Measurements from ENCODE around the gene UVSSA. TPM values are rescaled to one million over a fixed set of nuclear protein-coding genes. Genes with fewer than 3 reads are reported as not detected.

Gene UVSSA
- total RNA-seq, 1 donor from 2014 or later = 22.8 TPM

- Mint-ChIP-seq H3K4me3 (no peak overlapping the region), H3K9me3 (no peaks in the 10 kb centered on the region), H3K27ac (ENCODE audit: unreplicated experiment) (peak overlapping the region; percentile 19), H3K27me3 (ENCODE audit: low read depth) (no peaks in the 10 kb centered on the region), H3K36me3 (ENCODE audit: low read depth) (peaks cover 19% of the 10 kb centered on the region), H3K4me1 (peaks cover 3% of the 10 kb centered on the region)
- TF ChIP-seq CTCF (conservative IDR thresholded peaks at IDR 0.05) = no peak
- DNase-seq (ENCODE audit: low read depth, low spot score) = no peak
These were observed 30.0 kb downstream of the UVSSA start for GRCh38 chr4:1376841-1377605.

GRCh38 chr4:1377606-1378261 lies 30.7 kb downstream of the UVSSA start:
- no peak for TF ChIP-seq CTCF (conservative IDR thresholded peaks at IDR 0.05)
- Mint-ChIP-seq H3K27me3 (ENCODE audit: low read depth) (no peaks in the 10 kb centered on the region), H3K4me1 (peaks cover 9% of the 10 kb centered on the region), H3K36me3 (ENCODE audit: low read depth) (peaks cover 13% of the 10 kb centered on the region), H3K27ac (ENCODE audit: unreplicated experiment) (no peak overlapping the region), H3K4me3 (no peak overlapping the region), H3K9me3 (no peaks in the 10 kb centered on the region)
- no peak for DNase-seq (ENCODE audit: low read depth, low spot score)

GRCh38 chr4:1378559-1379231 lies 31.7 kb downstream of the UVSSA start:
- peaks cover 4% of the 10 kb centered on the region for H3K36me3 Mint-ChIP-seq (ENCODE audit: low read depth)
- no peaks in the 10 kb centered on the region for H3K9me3 Mint-ChIP-seq
- no peak for DNase-seq (ENCODE audit: low read depth, low spot score)
- H3K4me1 Mint-ChIP-seq = peaks cover 9% of the 10 kb centered on the region
- H3K4me3 Mint-ChIP-seq = no peak overlapping the region
- no peaks in the 10 kb centered on the region for H3K27me3 Mint-ChIP-seq (ENCODE audit: low read depth)
- H3K27ac Mint-ChIP-seq (ENCODE audit: unreplicated experiment) = no peak overlapping the region
- no peak for TF ChIP-seq CTCF (conservative IDR thresholded peaks at IDR 0.05)

- H3K27me3 Mint-ChIP-seq (ENCODE audit: low read depth) = no peaks in the 10 kb centered on the region
- no peak overlapping the region for H3K27ac Mint-ChIP-seq (ENCODE audit: unreplicated experiment)
- no peaks in the 10 kb centered on the region for H3K36me3 Mint-ChIP-seq (ENCODE audit: low read depth)
- TF ChIP-seq CTCF (conservative IDR thresholded peaks at IDR 0.05) = no peak
- H3K4me1 Mint-ChIP-seq = peaks cover 9% of the 10 kb centered on the region
- H3K4me3 Mint-ChIP-seq = no peak overlapping the region
- DNase-seq (ENCODE audit: low read depth, low spot score) = no peak
- no peaks in the 10 kb centered on the region for H3K9me3 Mint-ChIP-seq
These were observed 32.4 kb downstream of the UVSSA start for GRCh38 chr4:1379351-1379781.

GRCh38 chr4:1379801-1380331 lies 32.9 kb downstream of the UVSSA start:
- Mint-ChIP-seq H3K4me3 (no peak overlapping the region), H3K27ac (ENCODE audit: unreplicated experiment) (no peak overlapping the region), H3K36me3 (ENCODE audit: low read depth) (no peaks in the 10 kb centered on the region), H3K9me3 (no peaks in the 10 kb centered on the region), H3K27me3 (ENCODE audit: low read depth) (no peaks in the 10 kb centered on the region), H3K4me1 (peaks cover 9% of the 10 kb centered on the region)
- TF ChIP-seq CTCF (conservative IDR thresholded peaks at IDR 0.05) = no peak
- no peak for DNase-seq (ENCODE audit: low read depth, low spot score)

Measured in neural crest cell (in vitro differentiated cells).